Left ventricle myocardium superior (tissue), 1 donor: ENCODE results near the gene AFF4. TPM values are rescaled to one million over a fixed set of nuclear protein-coding genes. Genes with fewer than 3 reads are reported as not detected.

Experiments
- ATAC-seq: fragments of 200-7000 bp; cut with Tn5 transposase; one replicate; pipeline ENCODE4 v1.9.1; 2020; ENCODE audit warnings: mild to moderate bottlenecking, moderate library complexity
- DNase-seq: peaks from one replicate; pipeline ENCODE4 v3.0.0-alpha.2; 2020
- intact Hi-C: fragments of 100-400 bp; cut with micrococcal nuclease; formaldehyde crosslinking; loops from one replicate; pipeline ENCODE4 v1.11.0; 2022
- total RNA-seq: library from RNA; stranded (reverse); fragmentation: NEBNext Ultra II Directional; extraction: Animal tissue kit (Norgen Biotek cat#: 25700); gene quantifications from one replicate; pipeline ENCODE4 v1.2.1, GENCODE V29; 2021
- donor health status: DM: no; HTN: yes; CAD: no; lungs with severe emphysema.

AFF4 gene
- total RNA-seq, 1 donor from 2014 or later = 33.0 TPM

- ATAC-seq (no peak), DNase-seq (no peak)
- intact Hi-C loops = no loop called here
Measured at GRCh38 chr5:132837868-132838267, 125.6 kb downstream of the AFF4 start.

- no peak for ATAC-seq
Measured at GRCh38 chr5:132836852-132837251, 126.6 kb downstream of the AFF4 start.

DNA sequence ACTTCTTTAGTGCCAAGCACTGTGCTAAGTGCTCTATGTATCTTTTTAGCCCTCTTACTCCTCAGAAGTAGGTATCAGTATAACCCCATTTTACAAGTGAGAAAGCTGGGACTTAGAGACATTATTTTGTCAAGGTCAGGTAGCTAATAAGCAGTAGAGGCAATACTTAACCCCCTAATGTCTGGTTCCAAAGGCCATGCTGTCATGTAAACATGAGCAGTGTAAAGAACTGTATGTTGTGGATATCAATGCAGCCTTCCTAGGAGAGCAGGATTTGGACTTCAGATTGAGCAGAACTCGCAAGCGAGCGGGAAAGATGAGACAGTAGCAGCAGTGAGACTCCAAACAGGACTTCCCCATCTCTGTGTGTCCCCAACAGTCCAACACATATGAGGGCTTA, 129.4 kb downstream of the AFF4 start:
- DNase-seq = no peak
- intact Hi-C loops = no loop called here
- no peak for ATAC-seq

More at GRCh38 chr5:132836852-132837251, 126.6 kb downstream of the AFF4 start:
- intact Hi-C loops = no loop called here
- DNase-seq = no peak

- intact Hi-C loops = no loop called here
- ATAC-seq (no peak), DNase-seq (no peak)
Measured at GRCh38 chr5:132832612-132833011, 130.8 kb downstream of the AFF4 start.

DNA sequence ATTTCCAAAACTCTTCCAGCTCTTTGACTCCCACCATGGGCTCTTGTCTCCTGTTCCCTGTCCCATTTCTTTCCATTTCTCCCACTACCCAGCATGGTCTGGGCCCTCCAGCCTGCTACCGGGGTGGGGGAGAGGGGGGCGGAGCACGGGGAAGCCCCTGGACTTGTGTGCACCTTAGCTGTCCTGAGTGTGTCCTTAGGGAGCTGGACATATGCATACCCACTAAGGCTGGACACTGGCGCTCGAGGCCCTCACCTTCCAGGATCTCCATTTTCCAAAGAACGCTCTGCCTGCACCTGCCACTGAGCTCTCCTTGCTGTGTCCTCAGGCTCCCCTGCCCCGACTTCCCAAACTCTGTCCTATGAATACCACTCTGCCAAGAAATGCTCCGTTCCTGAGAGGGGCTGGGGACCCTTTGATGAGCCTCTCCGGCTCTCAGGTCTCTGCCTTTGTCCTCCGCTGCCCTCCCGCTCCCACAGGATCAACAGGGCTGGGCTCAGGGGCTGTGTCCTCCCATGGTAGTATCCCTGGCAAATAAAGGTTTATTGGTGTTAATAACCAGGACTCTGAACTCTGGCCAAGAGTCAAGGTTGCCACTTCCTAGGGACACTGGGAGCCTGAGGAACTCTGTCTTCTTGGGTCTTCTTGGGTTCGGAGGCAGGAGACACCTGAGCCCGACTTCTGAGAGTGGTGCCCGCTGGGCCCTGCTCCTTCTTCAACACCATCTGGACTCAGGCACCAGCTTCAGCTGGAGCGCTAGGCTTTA, 132.2 kb downstream of the AFF4 start:
- ATAC-seq (no peak), DNase-seq (no peak)
- intact Hi-C loops = no loop called here

DNA sequence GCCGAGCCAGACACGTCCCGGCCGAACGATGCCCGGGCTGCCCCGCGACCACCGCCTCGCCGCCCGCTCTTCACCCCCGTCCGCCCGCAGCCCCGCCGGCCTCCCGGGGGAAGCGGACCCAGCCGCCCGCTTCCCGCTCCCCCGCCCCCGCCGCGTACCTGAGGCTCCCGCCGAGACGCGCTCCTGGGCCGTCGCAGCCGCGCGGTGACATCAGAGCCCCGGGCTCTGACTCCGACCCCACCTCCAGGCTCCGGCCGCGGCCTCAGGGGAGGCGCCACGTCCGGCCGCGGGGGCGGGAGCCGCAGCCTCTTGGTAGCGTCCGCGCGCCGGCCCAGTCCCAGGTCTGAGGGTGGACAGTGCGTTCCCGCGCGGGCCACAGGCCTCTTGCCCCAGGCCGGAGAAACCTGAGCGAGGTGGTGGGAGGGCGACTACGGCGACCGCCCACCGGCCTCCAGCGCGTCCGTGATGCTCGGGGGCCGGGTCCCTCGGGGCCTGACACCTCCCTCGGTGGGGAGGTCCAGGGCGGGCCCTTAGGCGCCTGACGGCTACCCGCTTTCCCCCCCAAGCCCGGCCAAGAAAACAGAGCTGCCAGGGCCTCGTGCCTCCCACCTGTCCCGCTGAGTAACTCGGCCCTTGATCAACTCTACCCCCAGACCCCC, 132.9 kb downstream of the AFF4 start, which contains the start of gene SHROOM1:
Gene SHROOM1, minus strand, starts transcription at position 212 of the 659 bp plus-strand sequence. CDS start 4,507 bp downstream, outside the sequence.
- ATAC-seq (peak; percentile 81), DNase-seq (peak; percentile 83)
- intact Hi-C loops = no loop called here

DNA sequence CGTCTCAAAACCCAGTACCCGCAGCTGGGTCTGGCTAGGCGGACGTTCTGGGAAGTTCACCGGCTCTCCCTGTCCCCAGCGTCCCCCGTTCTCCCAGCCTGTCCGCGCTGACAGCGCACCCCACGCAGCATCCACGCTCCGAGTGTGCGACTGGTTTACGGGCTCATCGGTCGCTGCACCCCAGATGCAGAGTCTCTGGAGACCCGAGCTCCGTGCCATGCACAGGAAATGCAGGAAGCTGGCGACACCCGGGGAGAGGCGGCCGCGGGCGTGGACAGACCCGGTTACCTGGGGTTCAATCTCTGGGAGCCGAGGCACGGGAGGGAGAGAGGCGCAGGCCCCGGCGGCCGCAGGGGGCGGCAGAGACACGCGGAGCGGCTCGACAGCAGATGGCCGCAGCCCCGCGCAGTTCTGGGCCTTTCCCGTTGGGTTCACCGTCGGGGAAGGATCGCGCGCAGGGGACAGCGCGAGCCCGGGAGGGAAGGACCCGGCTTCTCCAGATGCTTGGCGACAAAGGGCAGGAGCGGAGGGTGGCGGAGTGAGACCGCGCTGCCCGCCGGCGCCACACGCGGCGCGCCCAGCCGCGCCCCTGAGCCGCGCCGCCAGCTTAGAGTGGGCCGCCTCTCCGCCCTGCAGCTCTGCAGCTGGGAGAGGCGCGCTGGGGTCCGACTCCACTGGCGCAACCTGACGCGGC, 133.5 kb downstream of the AFF4 start:
- intact Hi-C loops = no loop called here
- peak; percentile 94 for ATAC-seq
- DNase-seq = peak; percentile 89

GRCh38 chr5:132828846-132829494, 134.5 kb downstream of the AFF4 start:
- DNase-seq (no peak), ATAC-seq (no peak)
- intact Hi-C loops = no loop called here

- no peak for ATAC-seq
- no peak for DNase-seq
- intact Hi-C loops = no loop called here
Measured at GRCh38 chr5:132827943-132828673, 135.3 kb downstream of the AFF4 start.

- intact Hi-C loops = no loop called here
- DNase-seq (no peak), ATAC-seq (no peak)
Measured at GRCh38 chr5:132826424-132827082, 136.9 kb downstream of the AFF4 start.

- intact Hi-C loops = no loop called here
- DNase-seq (no peak), ATAC-seq (no peak)
Measured at GRCh38 chr5:132825834-132826391, 137.5 kb downstream of the AFF4 start.

Other genes starting within 250 kb of the AFF4 start
- 12.4 TPM for gene KIF3A, start 226.1 kb downstream of the AFF4 start, total RNA-seq
- gene CCNI2, start 216.2 kb downstream of the AFF4 start, total RNA-seq = 0.10 TPM
- 30.4 TPM for gene SEPTIN8, start 186.4 kb downstream of the AFF4 start, total RNA-seq
- gene SOWAHA, start 150.3 kb downstream of the AFF4 start, total RNA-seq = 0.17 TPM
- gene SHROOM1, start 133.0 kb downstream of the AFF4 start, total RNA-seq = 5.7 TPM
- gene GDF9, start 97.2 kb downstream of the AFF4 start, total RNA-seq = 0.30 TPM
- 1,703 TPM for gene UQCRQ, start 97.0 kb downstream of the AFF4 start, total RNA-seq
- gene LEAP2, start 90.0 kb downstream of the AFF4 start, total RNA-seq = 0.89 TPM
- 16.7 TPM for gene ZCCHC10, start 62.9 kb upstream of the AFF4 start, total RNA-seq
- gene HSPA4, start 88.4 kb upstream of the AFF4 start, total RNA-seq = 74.3 TPM